HG02610 (cell line): Measurements from ENCODE around the gene MYOZ2.

ENCODE experiments used
- ATAC-seq: cut with Tn5 transposase; IDR thresholded peaks from one replicate; pipeline ENCODE4 v1.9.1; 2021; ENCODE audit warnings: mild to moderate bottlenecking, moderate library complexity; ENCODE audit not compliant: unreplicated experiment

Gene MYOZ2

DNA sequence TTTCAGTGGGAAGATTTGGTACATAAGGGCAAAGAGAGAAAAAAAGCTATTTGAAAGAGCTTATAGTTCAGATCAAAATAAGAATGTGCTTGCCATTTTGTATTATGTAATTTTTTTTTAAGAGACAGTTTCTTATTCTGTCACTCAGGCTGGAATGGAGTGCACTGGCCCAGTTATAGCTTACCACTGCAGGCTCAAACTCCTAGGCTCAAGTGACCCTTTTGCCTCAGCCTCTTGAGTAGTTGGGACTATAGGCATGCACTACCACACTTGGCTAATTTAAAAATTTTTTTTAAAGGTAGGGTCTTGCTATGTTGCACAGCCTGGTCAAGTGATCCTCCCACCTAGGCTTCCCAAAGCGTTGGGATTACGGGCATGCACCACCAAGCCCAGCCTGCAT is 54.7 kb downstream of the MYOZ2 start:
- no peak for ATAC-seq

DNA sequence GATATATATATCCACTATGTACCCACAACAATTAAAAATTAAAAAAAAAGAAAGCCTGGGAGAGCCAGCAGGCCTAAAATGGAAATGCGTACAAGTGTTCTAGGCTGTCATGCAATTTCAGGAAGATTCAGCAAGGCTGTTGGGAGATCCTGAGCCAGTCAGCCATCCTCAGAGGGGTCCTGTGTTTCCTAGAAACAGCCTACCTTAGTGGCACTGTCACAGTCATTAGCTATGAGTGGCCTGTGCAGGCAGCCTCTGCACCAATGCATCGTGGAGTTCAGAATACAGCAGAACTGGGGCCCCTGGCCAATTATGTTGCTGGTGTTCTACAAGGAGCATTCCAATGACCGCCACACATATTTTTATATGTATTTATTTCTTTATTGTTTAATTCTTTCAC is 55.9 kb downstream of the MYOZ2 start:
- no peak for ATAC-seq

DNA sequence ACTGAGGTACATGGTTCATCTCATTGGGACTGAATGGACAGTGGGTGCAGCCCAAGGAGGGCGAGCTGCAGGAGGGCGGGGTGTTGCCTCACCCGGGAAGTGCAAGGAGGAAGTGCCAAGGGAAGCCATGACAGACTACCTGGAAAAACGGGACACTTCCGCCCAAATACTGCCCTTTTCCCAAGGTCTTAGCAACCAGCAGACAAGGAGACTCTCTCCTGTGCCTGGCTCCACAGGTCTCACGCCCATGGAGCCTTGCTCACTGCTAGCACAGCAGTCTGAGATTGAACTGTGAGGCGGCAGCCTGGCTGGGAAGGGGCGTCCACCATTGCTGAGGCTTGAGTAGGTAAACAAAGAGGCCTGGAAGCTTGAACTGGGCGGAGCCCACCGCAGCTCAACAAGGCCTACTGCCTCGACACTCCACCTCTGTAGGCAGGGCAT is 62.2 kb downstream of the MYOZ2 start:
- no peak for ATAC-seq

DNA sequence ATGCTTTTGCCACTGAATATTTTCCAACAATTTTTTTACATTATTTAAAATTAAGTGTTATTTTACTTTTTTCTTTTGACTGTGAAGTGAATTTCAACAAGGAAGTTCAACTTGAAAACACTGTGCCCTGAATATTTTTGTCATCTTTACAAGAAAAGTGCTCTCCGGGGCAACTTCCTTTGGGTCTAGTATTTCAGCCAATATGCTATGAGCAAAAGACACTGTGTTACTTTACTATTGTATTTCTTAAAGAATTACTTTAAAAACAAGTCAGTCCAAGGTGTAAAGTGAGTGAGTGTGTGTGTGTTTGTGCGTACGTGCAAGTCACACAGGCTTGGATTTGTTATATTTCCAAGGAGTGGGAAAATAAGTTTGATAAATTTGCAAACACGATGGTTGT is 69.3 kb downstream of the MYOZ2 start:
- no peak for ATAC-seq

DNA sequence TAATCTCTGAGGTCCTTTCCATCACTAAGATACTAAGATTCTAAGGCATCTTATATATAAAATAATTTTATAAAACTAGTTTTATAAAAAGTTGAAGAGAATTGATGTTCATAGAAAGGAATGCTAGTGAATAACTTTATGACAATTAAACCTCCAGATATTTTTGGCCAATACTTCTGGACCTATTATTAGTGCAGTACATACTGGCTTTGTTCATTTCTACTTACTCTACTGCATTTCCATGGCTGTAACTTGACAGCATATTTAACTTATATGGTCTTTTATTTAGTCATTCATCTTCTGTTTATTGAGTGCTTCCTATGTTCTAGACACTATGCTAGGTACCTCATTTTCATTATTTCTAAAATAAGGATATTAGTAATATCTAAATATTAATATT is 70.1 kb downstream of the MYOZ2 start:
- no peak for ATAC-seq

DNA sequence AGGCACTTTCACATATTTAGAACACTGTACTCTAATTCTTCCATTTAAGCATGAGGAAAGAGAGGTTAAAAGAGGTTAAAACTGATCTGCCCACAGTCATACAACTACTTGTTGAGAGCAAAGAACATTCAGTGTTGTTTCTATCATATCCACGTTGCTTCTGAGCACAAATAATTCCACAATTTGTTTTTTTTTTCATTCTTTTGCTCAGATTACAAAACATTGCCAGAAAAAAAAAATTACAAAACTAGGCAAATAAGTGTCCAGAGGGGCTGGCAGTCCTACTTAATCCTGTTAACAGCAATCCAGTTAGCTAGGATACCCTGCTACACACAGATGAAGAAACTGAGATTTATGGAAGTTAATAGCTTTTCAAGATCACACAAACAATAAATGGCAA is 70.5 kb downstream of the MYOZ2 start:
- no peak for ATAC-seq

DNA sequence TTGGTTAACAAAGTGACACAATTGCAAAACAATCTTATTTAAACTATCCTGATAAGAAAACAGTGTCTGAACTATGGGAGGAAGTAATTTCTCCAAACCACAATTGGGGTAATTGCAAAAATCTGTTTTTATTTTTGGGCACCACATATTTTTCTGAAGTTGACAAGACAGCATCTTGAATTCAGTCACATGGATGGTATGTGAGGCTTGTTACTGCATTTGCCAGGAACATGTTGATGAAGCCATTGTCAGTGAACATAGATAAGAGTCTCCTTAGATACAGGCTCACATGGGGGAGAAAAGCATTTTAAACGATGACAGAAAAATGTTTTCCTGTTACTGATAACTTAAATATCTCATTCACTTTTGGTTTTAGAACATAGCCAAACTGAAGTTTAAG is 71.4 kb downstream of the MYOZ2 start:
- no peak for ATAC-seq

DNA sequence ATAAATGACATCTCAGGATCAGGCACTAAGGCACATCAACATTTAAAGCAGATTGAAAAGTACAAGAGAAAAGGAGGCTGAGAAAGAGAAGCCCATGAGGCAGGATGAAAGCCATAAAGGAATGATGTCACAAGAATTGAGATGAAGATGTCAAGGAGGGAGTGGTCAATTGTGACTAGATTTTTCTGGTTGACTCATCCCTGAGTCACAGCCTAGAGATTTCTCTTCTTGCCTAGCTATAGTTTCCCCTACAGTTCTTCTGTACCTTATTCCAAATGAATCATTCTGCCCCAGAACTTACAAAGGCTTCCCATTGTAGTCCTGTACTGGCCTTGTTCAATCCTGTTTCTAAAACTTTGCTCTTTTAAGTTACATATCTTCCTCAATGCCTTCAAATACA is 73.4 kb downstream of the MYOZ2 start:
- peak; percentile 46 for ATAC-seq

DNA sequence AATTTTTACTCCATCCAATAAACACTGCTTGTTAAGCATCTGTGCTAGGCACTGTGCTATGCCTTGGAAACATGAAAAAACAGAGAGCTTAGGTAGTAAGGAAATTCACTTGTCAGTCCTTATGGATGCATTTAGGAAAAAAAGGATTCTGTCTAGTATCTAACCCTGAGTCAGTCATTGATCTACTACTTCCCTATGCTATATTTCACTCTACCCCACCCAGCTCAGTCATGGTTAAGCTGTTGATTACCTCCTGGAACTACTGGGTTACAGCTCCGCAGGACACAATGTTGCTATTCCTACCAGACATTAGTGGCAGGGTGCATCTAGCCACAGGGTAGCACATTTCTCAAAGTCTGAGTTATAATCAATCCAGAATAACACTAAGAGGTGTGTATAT is 74.0 kb downstream of the MYOZ2 start:
- no peak for ATAC-seq

DNA sequence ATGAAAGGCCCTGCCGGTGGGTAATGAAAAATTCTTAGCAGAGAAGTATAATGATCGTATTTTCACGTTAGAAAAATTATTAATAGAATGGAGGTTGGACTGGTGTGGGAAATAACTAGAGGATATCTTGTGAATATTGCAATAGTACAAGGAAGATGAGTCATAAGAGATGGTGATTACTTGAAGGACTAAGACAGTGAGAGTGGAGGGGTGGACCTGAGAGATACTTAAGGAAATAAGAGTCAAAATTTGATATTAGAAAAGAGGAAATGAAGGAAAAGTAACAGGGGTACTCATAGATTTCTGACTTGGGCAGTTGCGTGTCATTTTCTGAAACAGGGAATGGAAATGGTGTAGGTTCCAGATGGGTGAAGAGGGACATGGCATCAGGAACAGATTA is 75.1 kb downstream of the MYOZ2 start:
- ATAC-seq: no peak

DNA sequence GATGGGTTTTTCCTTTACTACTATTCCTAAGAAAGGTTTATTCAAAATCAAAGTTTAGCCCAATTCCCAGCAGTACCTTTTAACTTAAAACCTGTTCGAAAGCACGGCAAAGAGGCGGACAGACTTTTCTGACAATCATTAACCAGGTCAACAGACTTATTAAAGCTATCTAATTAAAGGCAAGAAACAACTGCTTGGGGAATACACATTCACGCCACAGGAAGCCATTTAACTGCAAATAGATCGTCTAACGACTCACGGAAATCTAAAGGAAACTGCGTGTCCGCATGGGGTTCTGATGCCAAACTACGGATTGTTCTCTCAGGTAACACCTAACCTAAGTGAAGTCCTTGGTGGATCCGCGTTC is 76.2 kb downstream of the MYOZ2 start:
- no peak for ATAC-seq

DNA sequence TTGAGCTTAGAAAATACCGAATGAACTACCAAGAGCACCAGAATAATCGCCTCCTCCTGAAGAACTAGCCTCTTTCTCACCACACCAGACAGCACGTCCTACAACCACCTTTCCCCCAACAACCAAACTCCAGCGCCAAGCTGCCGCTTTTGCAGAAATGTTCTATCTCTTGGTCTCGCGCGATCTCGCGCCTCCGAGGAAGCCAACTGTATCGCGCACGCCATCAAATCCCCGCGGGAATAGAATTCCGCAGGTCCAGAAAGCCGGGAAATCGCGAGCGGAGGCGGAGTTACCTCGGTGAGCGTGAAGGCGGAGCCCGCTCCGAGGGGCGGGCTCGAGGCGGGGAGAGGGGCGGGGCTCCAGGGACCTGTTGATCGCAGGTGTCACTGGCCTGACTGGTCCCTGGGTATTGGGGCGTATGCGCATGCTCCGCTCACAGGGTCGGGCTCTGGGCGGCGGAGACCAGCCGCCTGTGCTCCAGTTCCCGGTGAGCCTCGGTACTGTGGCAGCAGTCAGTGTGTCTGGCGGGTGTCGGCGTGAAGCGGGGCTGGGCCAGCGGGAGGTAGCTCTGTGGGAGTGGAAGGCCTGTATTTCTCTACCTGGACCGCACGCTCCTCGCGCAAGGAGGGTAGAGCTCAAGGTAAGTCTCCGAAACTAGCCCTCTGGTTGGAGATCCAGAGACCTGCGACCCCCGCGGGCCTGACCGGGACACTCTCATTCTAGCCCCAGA is 76.8 kb downstream of the MYOZ2 start, which contains the start of gene USP53:
Gene USP53, plus strand, starts transcription at position 480 of the 730 bp plus-strand sequence. CDS start 27,047 bp downstream, outside the sequence.
- peak; percentile 91 for ATAC-seq

DNA sequence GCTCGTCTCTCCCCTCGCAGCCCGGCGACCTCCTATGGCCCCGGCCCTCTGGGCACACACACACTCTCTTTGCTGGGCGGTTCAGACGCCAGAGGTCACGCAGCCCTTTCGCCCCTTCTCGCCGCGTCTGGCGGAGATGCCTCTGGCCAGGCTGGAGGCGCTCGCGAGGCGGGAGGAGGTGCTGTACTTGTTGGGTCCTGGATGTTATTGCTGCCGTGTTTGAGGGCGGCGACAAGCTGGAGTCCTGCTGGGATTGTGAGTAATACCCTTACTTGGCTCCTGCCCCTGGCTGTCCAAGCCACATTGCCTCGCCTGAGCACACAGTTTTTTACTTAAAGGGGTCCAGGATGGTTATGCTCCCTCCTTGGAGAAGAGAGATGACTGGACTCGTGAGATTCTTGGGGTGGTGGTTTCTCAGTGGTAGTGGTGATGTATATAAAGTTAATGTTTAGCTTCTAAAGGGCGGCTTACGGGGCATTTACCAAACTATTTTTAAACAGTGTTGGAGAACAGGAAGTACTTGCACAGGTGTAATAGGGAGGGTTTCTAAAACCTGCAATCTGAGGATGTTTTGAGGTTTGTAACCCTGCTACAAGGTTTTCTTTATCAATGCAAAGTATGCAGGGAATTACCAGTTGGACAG is 77.5 kb downstream of the MYOZ2 start:
- ATAC-seq: peak; percentile 40

DNA sequence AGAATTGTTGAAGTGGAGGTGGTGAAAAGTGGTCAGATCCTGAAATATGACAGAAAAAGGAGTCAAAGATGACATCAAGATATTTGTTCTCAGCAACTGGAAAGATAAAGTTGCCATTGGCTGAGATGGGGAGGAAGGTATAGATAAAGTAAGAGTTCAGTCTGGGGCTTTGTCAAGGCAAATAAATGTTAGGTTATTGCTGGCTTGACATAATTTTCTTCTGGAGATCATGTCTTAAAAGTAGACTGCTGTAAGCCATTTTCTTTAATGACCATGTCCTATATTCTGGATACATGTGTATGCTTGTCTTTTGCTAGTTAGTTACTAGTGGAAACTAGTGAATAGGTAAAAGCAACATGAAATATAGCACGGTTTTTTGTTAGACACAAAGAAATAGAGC is 82.5 kb downstream of the MYOZ2 start:
- no peak for ATAC-seq

DNA sequence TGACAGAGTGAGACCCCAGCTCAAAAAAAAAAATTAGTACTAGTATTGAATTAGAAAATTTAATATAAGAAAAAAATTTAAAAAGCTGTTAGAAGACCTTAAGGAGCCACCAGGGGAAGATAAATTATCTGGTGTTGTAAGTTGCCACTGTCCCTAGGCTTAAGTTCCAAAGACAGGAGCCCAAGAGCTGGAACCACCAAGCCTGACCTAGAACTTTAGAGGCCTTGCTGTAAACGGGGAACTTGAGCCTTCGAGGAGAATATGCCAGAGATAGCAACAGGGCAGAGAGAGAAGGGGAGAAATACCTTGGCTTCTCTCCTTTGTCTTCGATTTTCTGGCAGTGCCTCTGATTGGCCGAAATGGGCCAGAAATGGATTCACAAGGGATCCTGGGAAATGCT is 85.8 kb downstream of the MYOZ2 start:
- ATAC-seq: no peak

DNA sequence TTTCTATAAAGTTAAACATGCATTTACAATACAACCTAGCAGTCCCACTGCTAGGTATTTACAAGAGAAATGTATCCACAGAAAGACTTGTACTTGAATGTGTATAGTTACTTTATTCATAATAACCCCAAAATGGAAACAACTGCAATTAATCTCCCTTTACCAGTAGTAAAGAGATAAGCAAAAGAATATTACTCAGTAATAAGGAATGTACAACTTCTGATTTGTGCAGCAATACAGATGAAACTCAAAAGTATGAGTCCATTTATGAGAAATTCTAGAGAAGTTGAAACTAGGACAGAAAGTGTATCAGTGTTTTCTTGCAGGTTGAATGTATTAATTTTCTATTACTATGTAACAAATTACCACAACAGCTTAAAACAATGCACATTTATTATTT is 92.1 kb downstream of the MYOZ2 start:
- no peak for ATAC-seq

DNA sequence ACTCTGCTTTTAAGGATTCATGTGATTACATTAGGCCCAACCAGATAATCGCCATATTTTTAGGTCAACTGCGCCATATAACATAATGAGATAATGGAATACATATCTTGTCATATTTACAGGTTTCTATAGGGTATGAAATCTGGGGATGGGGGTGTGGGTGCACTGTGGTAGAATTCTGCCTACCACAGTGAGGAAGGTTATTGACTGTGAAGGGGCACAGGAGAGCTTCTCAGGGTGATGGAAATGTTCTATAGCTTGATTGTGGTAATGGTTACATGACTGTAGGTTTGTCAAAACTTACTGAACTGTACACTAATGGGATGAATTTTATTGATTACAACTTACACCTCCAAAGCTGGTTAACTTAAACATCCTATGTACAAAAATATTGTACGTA is 92.8 kb downstream of the MYOZ2 start:
- no peak for ATAC-seq

DNA sequence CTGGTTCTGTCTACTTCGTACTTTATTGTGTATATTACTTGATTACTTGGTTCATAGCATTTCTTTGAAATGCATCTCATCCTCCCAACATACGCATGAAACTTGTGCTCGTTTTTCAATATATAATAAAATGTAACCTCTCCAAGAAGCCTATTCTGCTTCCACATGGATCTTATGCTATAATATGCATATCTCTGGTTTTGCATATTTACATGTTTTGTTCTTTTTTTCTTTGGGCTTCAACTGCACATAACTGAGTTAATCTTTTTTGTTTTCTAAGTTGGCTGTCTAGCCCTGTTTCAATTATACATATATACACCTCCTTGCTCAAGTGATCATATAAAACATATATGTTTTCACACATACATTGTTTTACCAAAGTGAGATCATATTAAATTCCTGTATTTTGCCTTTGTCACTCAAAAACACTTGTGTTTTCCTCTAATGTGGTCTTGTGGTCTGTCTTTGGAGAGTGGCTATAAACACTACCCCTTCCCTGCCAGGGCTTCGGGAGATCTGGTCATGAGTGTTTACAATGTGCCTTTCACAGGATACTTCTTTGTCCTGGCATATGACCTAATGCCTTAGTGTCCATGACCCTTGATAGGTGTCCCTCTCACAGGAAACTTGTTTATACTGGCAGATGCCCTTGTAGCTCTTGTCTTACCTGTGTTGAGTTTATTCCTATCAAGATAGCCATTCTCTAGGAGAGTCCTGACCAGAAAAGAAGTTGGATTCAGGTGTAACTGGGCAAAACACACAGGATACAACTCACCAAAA is 94.5 kb downstream of the MYOZ2 start:
- ATAC-seq: no peak

DNA sequence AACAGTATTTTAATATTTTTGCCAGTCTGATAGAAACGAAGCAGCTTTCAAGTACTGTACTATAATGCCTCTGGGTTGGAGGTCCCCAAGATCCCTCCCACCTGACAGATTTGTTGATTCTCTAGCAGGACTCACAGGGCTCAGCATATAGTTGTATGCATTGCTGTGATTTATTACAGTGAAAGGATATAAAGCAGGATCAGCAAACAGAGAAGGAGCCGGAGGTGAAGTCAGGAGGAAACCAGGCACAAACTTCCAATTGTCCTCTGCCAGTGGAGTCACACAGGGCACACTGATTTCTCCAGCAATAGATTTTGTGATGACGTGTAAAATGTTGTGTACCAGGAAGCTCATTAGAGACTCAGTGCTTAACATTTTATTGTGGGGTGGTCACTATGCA is 95.9 kb downstream of the MYOZ2 start:
- no peak for ATAC-seq

DNA sequence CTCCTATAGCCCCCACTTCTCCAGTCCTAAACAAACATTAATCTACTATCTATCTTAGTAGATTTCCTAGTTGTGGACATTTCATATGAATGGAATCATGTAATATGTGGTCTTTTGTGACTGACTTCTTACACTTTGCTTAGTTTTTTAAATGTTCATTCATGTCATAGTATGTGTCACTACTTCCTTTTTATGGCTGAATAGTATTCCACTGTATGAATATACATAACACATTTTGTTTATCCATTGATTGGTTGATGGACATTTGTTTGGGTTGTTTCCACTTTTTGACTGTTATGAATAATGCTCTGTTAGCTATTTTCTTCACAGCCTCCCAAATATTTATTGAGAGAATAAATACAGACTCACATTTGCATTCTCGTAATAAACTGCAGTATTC is 96.7 kb downstream of the MYOZ2 start:
- ATAC-seq: no peak

DNA sequence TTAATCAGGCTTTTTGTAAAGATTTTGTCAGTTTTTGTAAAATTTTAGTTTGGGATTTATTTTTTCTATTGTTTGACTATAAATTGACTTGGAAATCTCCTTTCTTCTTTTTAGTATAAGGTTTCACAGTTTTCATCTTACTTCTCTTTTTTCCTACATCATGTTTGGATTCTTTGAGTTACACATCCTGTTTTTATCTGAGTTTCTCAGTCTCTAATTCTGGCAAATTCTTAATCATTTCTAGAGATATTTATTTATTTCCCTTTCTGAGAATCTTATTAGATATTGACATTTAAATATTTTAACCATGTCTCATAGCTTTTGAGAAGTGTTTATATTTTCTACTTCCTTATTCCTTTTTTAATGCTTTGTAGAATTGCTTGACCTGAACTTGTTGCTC is 97.6 kb downstream of the MYOZ2 start:
- no peak for ATAC-seq

DNA sequence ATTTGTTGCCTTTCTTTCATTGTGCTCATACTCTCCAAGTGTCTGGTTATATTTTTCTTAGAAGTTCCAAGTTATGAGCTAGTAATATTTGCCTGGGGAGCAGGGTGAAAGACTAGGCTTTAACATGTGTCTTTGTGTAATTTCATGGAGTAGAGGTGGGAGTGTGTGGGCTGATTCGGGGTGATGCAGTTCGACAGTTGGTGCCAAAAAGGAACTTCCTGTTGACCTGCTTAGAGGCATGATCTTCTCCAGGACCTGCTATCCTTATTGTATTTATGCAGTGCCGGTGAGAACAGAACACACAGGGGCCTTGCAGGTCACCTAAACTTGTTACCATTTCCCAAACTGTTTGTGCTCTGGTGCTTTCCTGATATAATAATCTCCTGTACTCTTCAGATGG is 98.1 kb downstream of the MYOZ2 start:
- no peak for ATAC-seq
